NT2/D1 (cell line): ENCODE results near the gene RNF212.

ENCODE experiments used
- SUZ12 ChIP-seq: IDR thresholded peaks from 2 replicates; pipeline ENCODE4 v1.6.1; 2011; ENCODE audit not compliant: insufficient read length, insufficient read depth; ENCODE audit errors: extremely low read depth
- YY1 ChIP-seq: IDR thresholded peaks from 2 replicates; pipeline ENCODE4 v1.6.1; 2011; ENCODE audit not compliant: insufficient read length, insufficient read depth

DNA sequence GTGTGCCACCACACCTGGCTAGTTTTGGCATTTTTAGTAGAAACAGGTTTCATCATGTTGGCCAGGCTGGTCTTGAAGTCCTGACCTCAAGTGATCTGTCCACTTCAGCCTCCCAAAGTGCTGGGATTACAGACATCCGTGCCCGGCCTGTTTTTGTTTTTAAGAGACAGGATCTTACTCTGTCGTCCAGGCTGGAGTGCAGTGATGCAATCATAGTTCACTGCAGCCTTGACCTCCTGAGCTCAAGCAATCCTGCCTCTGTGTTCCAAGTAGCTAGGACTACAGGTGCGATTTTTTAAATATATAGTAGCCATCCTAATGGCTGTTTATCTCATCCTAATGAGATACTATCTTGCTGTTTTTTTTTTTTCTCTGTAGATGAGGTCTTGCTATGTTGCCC, 47.6 kb downstream of the RNF212 start:
- TF ChIP-seq SUZ12 = no peak
- no peak for TF ChIP-seq YY1
